Aorta (tissue), 5 donors: ENCODE data around the gene GAB4. TPM values are rescaled to one million over a fixed set of nuclear protein-coding genes. Genes with fewer than 3 reads are reported as not detected.

ENCODE experiments used
- ATAC-seq: fragments of 200-7000 bp; cut with Tn5 transposase; one replicate; pipeline ENCODE4 v1.9.1; 2022; ENCODE audit warnings: moderate library complexity; ENCODE audit not compliant: low FRiP score
- DNase-seq, 2 donors: peaks; one replicate each; pipeline ENCODE4 v3.0.0-alpha.2; 2020
- H3K27ac ChIP-seq, 2 donors: one replicate each; pipeline ENCODE4 v1.5.1; 2013; ENCODE audit warnings: low read length in 2 of 2, mild to moderate bottlenecking in 2 of 2, moderate library complexity in 2 of 2, control low read depth in 1 of 2, inconsistent platforms in 1 of 2, low read depth in 1 of 2
- H3K27me3 ChIP-seq, 2 donors: one replicate each; pipeline ENCODE4 v1.6.1; 2013; ENCODE audit warnings: control low read depth in 1 of 2, low read length in 1 of 2, mild to moderate bottlenecking in 1 of 2, moderate library complexity in 1 of 2; ENCODE audit not compliant: insufficient read depth in 2 of 2, control insufficient read depth in 1 of 2
- H3K36me3 ChIP-seq, 2 donors: one replicate each; pipeline ENCODE4 v1.6.1; 2013; ENCODE audit warnings: control low read depth in 1 of 2, low read length in 1 of 2, mild to moderate bottlenecking in 1 of 2; ENCODE audit not compliant: insufficient read depth in 2 of 2, control insufficient read depth in 1 of 2
- H3K4me1 ChIP-seq, 2 donors: one replicate each; pipeline ENCODE4 v1.6.1; 2013; ENCODE audit warnings: low read length in 2 of 2, control low read depth in 1 of 2, mild to moderate bottlenecking in 1 of 2, moderate library complexity in 1 of 2; ENCODE audit not compliant: insufficient read depth in 2 of 2, control insufficient read depth in 1 of 2
- H3K4me3 ChIP-seq, 2 donors: one replicate each; pipeline ENCODE4 v1.5.1; 2013; ENCODE audit warnings: low read length in 2 of 2, control low read depth in 1 of 2, mild to moderate bottlenecking in 1 of 2
- H3K9me3 ChIP-seq: one replicate; pipeline ENCODE4 v1.6.1; 2013; ENCODE audit warnings: mild to moderate bottlenecking, low read length; ENCODE audit not compliant: control insufficient read depth
- WGBS, 2 donors: extraction: QIAGEN DNeasy Blood & Tissue Kit; methylation state at CpG; one replicate each; pipeline ENCODE4 v1.1.7; 2013; 5-methylcytosine and 5-hydroxymethylcytosine counted together
- intact Hi-C, 2 donors: fragments of 100-400 bp; cut with DNase I; formaldehyde crosslinking; loops; one replicate each; pipeline versions ENCODE4 v1.14.2 to v1.15.0; 2022
- polyA plus RNA-seq, 2 donors: library from polyadenylated mRNA; stranded (reverse); fragments of 200-250 nt; gene quantifications; one replicate each; pipeline ENCODE4 v1.2.3, GENCODE V29; 2013
- total RNA-seq, 2 donors: library from RNA; stranded (reverse); fragmentation: NEBNext Ultra II Directional; extraction: Animal tissue kit (Norgen Biotek cat#: 25700); gene quantifications; one replicate each; pipeline ENCODE4 v1.2.1, GENCODE V29; 2021
- donor health status: healthy with polysubstance abuse.
- donor health status: Bipolar disorder and iron deficiency.
- donor health status: DM: no; HTN: no; CAD: no.
- donor health status: DM: no; HTN: no; CAD: no.
- donor health status: DM: yes; HTN: yes; CAD: no.

GAB4 gene
- total and polyA plus RNA-seq, 4 donors = not detected

- no peaks in the 10 kb centered on the region for H3K36me3 ChIP-seq
- no peak overlapping the region for H3K27ac ChIP-seq
- intact Hi-C loops = no loop called here
- no peaks in the 10 kb centered on the region for H3K4me1 ChIP-seq
- 67 to 73% methylated on average over 4 of the region's 4 CpGs for WGBS, 2 donors
- H3K27me3 ChIP-seq = no peaks in the 10 kb centered on the region
- peaks cover 3% of the 10 kb centered on the region for H3K9me3 ChIP-seq
- DNase-seq (no peak), ATAC-seq (no peak)
- no peak overlapping the region for H3K4me3 ChIP-seq
Measured at GRCh38 chr22:16935209-16935608, 72.8 kb downstream of the GAB4 start.

GRCh38 chr22:16933291-16934282 is 74.4 kb downstream of the GAB4 start:
- ATAC-seq (no peak), DNase-seq (no peak)
- H3K4me1 ChIP-seq = no peaks in the 10 kb centered on the region
- H3K4me3 ChIP-seq = no peak overlapping the region
- intact Hi-C loops = no loop called here
- 32 to 36% methylated on average over 7 of the region's 7 CpGs for WGBS, 2 donors
- no peaks in the 10 kb centered on the region for H3K36me3 ChIP-seq
- no peak overlapping the region for H3K27ac ChIP-seq
- H3K27me3 ChIP-seq = no peaks in the 10 kb centered on the region
- peaks cover 3% of the 10 kb centered on the region for H3K9me3 ChIP-seq

GRCh38 chr22:16932577-16932976 is 75.4 kb downstream of the GAB4 start:
- no peak overlapping the region for H3K27ac ChIP-seq
- H3K27me3 ChIP-seq = no peaks in the 10 kb centered on the region
- H3K4me1 ChIP-seq = no peaks in the 10 kb centered on the region
- DNase-seq (no peak), ATAC-seq (no peak)
- H3K4me3 ChIP-seq = no peak overlapping the region
- H3K9me3 ChIP-seq = peaks cover 1% of the 10 kb centered on the region
- no peaks in the 10 kb centered on the region for H3K36me3 ChIP-seq
- intact Hi-C loops = no loop called here
- 33 to 38% methylated on average over 3 of the region's 3 CpGs for WGBS, 2 donors

- Histone ChIP-seq H3K4me1 (no peaks in the 10 kb centered on the region), H3K9me3 (peaks cover 2% of the 10 kb centered on the region), H3K27me3 (no peaks in the 10 kb centered on the region), H3K36me3 (no peaks in the 10 kb centered on the region), H3K27ac (no peak overlapping the region), H3K4me3 (no peak overlapping the region)
- ATAC-seq (no peak), DNase-seq (no peak)
- WGBS, 2 donors = 68 to 73% methylated on average over 4 of the region's 4 CpGs
- intact Hi-C loops = no loop called here
Measured at GRCh38 chr22:16925407-16925966, 82.5 kb downstream of the GAB4 start.

- H3K9me3 ChIP-seq = peaks cover 2% of the 10 kb centered on the region
- no peaks in the 10 kb centered on the region for H3K36me3 ChIP-seq
- H3K27me3 ChIP-seq = no peaks in the 10 kb centered on the region
- no peak overlapping the region for H3K27ac ChIP-seq
- intact Hi-C loops = no loop called here
- DNase-seq (no peak), ATAC-seq (no peak)
- H3K4me1 ChIP-seq = no peaks in the 10 kb centered on the region
- WGBS, 2 donors = 68 to 78% methylated on average over 1 of the region's 1 CpG
- H3K4me3 ChIP-seq = no peak overlapping the region
Measured at GRCh38 chr22:16922706-16923105, 85.3 kb downstream of the GAB4 start.

- DNase-seq = no peak
- H3K4me3 ChIP-seq = no peak overlapping the region
- no peaks in the 10 kb centered on the region for H3K27me3 ChIP-seq
- no peak overlapping the region for H3K27ac ChIP-seq
- no peak for ATAC-seq
- 39 to 44% methylated on average over 2 of the region's 2 CpGs for WGBS, 2 donors
- intact Hi-C loops = no loop called here
- H3K4me1 ChIP-seq = peaks cover 0 to 2% of the 10 kb centered on the region in 2 donors
- peaks cover 2% of the 10 kb centered on the region for H3K9me3 ChIP-seq
- no peaks in the 10 kb centered on the region for H3K36me3 ChIP-seq
Measured at GRCh38 chr22:16922076-16922475, 85.9 kb downstream of the GAB4 start.

- Histone ChIP-seq H3K27me3 (no peaks in the 10 kb centered on the region), H3K36me3 (no peaks in the 10 kb centered on the region), H3K4me1 (peaks cover 0 to 2% of the 10 kb centered on the region in 2 donors), H3K4me3 (no peak overlapping the region), H3K9me3 (no peaks in the 10 kb centered on the region), H3K27ac (no peak overlapping the region)
- ATAC-seq (no peak), DNase-seq (peak; percentile 54 to 80)
- intact Hi-C loops = loop anchor here in 1 of 2 donors (10.0 kb wide), 2 partner anchors 137 to 143 kb away; no protein-coding TSS in a partner anchor
- 29% methylated on average over 16 of the region's 16 CpGs for WGBS, 2 donors
Measured at GRCh38 chr22:16917144-16918003, 90.6 kb downstream of the GAB4 start.

- H3K4me3 ChIP-seq = no peak overlapping the region
- no peaks in the 10 kb centered on the region for H3K27me3 ChIP-seq
- 58 to 71% methylated on average over 2 of the region's 2 CpGs for WGBS, 2 donors
- intact Hi-C loops = loop anchor here in 1 of 2 donors (10.0 kb wide), 2 partner anchors 139 to 141 kb away; no protein-coding TSS in a partner anchor
- no peak overlapping the region for H3K27ac ChIP-seq
- H3K36me3 ChIP-seq = no peaks in the 10 kb centered on the region
- no peak for DNase-seq
- no peaks in the 10 kb centered on the region for H3K9me3 ChIP-seq
- ATAC-seq = no peak
- H3K4me1 ChIP-seq = peaks cover 0 to 2% of the 10 kb centered on the region in 2 donors
Measured at GRCh38 chr22:16915701-16916100, 92.3 kb downstream of the GAB4 start.
